OCI-LY1 (cell line): ENCODE data around the gene DENND5A.

Source experiments
- H2AFZ ChIP-seq: fragments of 200-600 bp; sonication (generic), shearing (Covaris generic); 2 replicates; pipeline ENCODE4 v1.6.0; 2014; ENCODE audit warnings: antibody characterized with exemption, mild to moderate bottlenecking, low read length
- H3F3A ChIP-seq: fragments of 200-600 bp; sonication (generic), shearing (Covaris generic); 2 replicates; pipeline ENCODE4 v1.6.0; 2014; ENCODE audit warnings: mild to moderate bottlenecking, antibody characterized with exemption, low read length, moderate library complexity; ENCODE audit not compliant: insufficient read depth
- H3K27ac ChIP-seq: fragments of 200-600 bp; sonication (generic); 2 replicates; pipeline ENCODE4 v1.5.1; 2014; ENCODE audit warnings: low read length, mixed run types, mild to moderate bottlenecking, low read depth; ENCODE audit not compliant: poor library complexity, severe bottlenecking
- H3K27me3 ChIP-seq: fragments of 200-600 bp; sonication (generic); 2 replicates; pipeline ENCODE4 v1.6.0; 2014; ENCODE audit warnings: antibody characterized with exemption, mild to moderate bottlenecking, low read length, moderate library complexity; ENCODE audit not compliant: insufficient read depth
- H3K36me3 ChIP-seq: fragments of 200-600 bp; sonication (generic); 2 replicates; pipeline ENCODE4 v1.6.1; 2014; ENCODE audit warnings: mild to moderate bottlenecking, antibody characterized with exemption, low read length, moderate library complexity, mixed read lengths; ENCODE audit not compliant: insufficient read depth
- H3K4me1 ChIP-seq: fragments of 200-600 bp; sonication (generic); 2 replicates; pipeline ENCODE4 v1.5.1; 2014; ENCODE audit warnings: mild to moderate bottlenecking, low read length, moderate library complexity; ENCODE audit not compliant: insufficient read depth, severe bottlenecking
- H3K4me2 ChIP-seq: fragments of 200-600 bp; sonication (generic), shearing (Covaris generic); 2 replicates; pipeline ENCODE4 v1.6.1; 2014; ENCODE audit warnings: low read length
- H3K4me3 ChIP-seq: fragments of 200-600 bp; sonication (generic); 2 replicates; pipeline ENCODE4 v1.5.1; 2014; ENCODE audit warnings: low read length, low read depth, mild to moderate bottlenecking, mixed read lengths; ENCODE audit not compliant: poor library complexity, severe bottlenecking
- H3K79me2 ChIP-seq: fragments of 200-600 bp; shearing (Covaris generic); 2 replicates; pipeline ENCODE4 v1.6.1; 2016; ENCODE audit warnings: mixed run types, low read length, mixed read lengths; ENCODE audit not compliant: insufficient read depth
- H3K9ac ChIP-seq: fragments of 200-600 bp; sonication (generic), shearing (Covaris generic); 2 replicates; pipeline ENCODE4 v1.6.1; 2014; ENCODE audit warnings: mild to moderate bottlenecking, low read length, mixed read lengths
- H3K9me2 ChIP-seq: fragments of 200-600 bp; sonication (generic), shearing (Covaris generic); 2 replicates; pipeline ENCODE4 v1.6.1; 2014; ENCODE audit warnings: low read depth, mild to moderate bottlenecking, low read length, mixed read lengths
- H3K9me3 ChIP-seq: fragments of 200-600 bp; shearing (Covaris generic); 2 replicates; pipeline ENCODE4 v1.6.1; 2014; ENCODE audit warnings: low read length, mixed read lengths
- H4K20me1 ChIP-seq: fragments of 200-600 bp; sonication (generic), shearing (Covaris generic); 2 replicates; pipeline ENCODE4 v1.6.0; 2016; ENCODE audit warnings: mild to moderate bottlenecking, low read length; ENCODE audit not compliant: insufficient read depth
- CTCF ChIP-seq: fragments of 200-600 bp; sonication (generic), shearing (Covaris generic); IDR thresholded peaks from 2 replicates; pipeline ENCODE4 v1.5.1; 2017; ENCODE audit warnings: mild to moderate bottlenecking, antibody characterized with exemption, low read length, moderate library complexity, mixed read lengths
- EZH2 ChIP-seq: fragments of 200-600 bp; sonication (generic), shearing (Covaris generic); IDR thresholded peaks from 2 replicates; pipeline ENCODE4 v1.8.0; 2017; ENCODE audit warnings: borderline replicate concordance, mixed run types, mild to moderate bottlenecking, antibody characterized with exemption, low read length, moderate library complexity, mixed read lengths

DENND5A gene

GRCh38 chr11:9160166-9160565 lies 105.0 kb downstream of the DENND5A start:
- H3K27ac ChIP-seq, result no peak overlapping the region
- no peaks in the 10 kb centered on the region for H3K27me3 ChIP-seq
- H3K36me3 ChIP-seq, result no peaks in the 10 kb centered on the region
- TF ChIP-seq CTCF (no peak), EZH2 (no peak)
- H3K4me3 ChIP-seq, result no peak overlapping the region
- no peaks in the 10 kb centered on the region for H3K9me3 ChIP-seq
- H3K4me2 ChIP-seq, result no peak overlapping the region
- H4K20me1 ChIP-seq, result no peaks in the 10 kb centered on the region
- no peaks in the 10 kb centered on the region for H3K9me2 ChIP-seq
- no peak overlapping the region for H2AFZ ChIP-seq
- no peaks in the 10 kb centered on the region for H3F3A ChIP-seq
- no peaks in the 10 kb centered on the region for H3K79me2 ChIP-seq
- no peak overlapping the region for H3K9ac ChIP-seq
- H3K4me1 ChIP-seq, result no peaks in the 10 kb centered on the region

- Histone ChIP-seq H3K4me3 (no peak overlapping the region), H3K9me3 (no peaks in the 10 kb centered on the region), H3K4me1 (no peaks in the 10 kb centered on the region), H3K79me2 (no peaks in the 10 kb centered on the region), H3K9me2 (no peaks in the 10 kb centered on the region), H3K4me2 (no peak overlapping the region), H3F3A (no peaks in the 10 kb centered on the region), H2AFZ (no peak overlapping the region), H3K36me3 (no peaks in the 10 kb centered on the region), H3K27ac (no peak overlapping the region), H3K27me3 (no peaks in the 10 kb centered on the region), H4K20me1 (no peaks in the 10 kb centered on the region), H3K9ac (no peak overlapping the region)
- TF ChIP-seq CTCF, result no peak
- no peak for TF ChIP-seq EZH2
Measured at GRCh38 chr11:9158898-9159391, 106.2 kb downstream of the DENND5A start.

- Histone ChIP-seq H4K20me1 (no peaks in the 10 kb centered on the region), H3K36me3 (no peaks in the 10 kb centered on the region), H2AFZ (no peak overlapping the region), H3K9me2 (no peaks in the 10 kb centered on the region), H3K79me2 (no peaks in the 10 kb centered on the region), H3K4me3 (no peak overlapping the region), H3K4me2 (no peak overlapping the region), H3K9ac (no peak overlapping the region), H3K9me3 (no peaks in the 10 kb centered on the region), H3K27ac (no peak overlapping the region), H3F3A (no peaks in the 10 kb centered on the region), H3K27me3 (no peaks in the 10 kb centered on the region), H3K4me1 (no peaks in the 10 kb centered on the region)
- no peak for TF ChIP-seq EZH2
- no peak for TF ChIP-seq CTCF
Measured at GRCh38 chr11:9155930-9156329, 109.2 kb downstream of the DENND5A start.
